HG03439 (cell line): ENCODE data around the gene YBX2.

Source experiments
- ATAC-seq: cut with Tn5 transposase; IDR thresholded peaks from one replicate; pipeline ENCODE4 v1.9.1; 2021; ENCODE audit warnings: mild to moderate bottlenecking, moderate library complexity; ENCODE audit not compliant: unreplicated experiment

The YBX2 gene

GRCh38 chr17:7323731-7324437, 29.4 kb upstream of the YBX2 start:
- no peak for ATAC-seq

GRCh38 chr17:7322520-7323194, 28.2 kb upstream of the YBX2 start:
- no peak for ATAC-seq

- no peak for ATAC-seq
Observed at GRCh38 chr17:7321466-7321865, 27.0 kb upstream of the YBX2 start.

GRCh38 chr17:7318121-7318860, 23.9 kb upstream of the YBX2 start:
- no peak for ATAC-seq

- ATAC-seq = no peak
Observed at GRCh38 chr17:7317161-7317803, 22.8 kb upstream of the YBX2 start.

GRCh38 chr17:7315570-7316235, 21.3 kb upstream of the YBX2 start:
- ATAC-seq = no peak

GRCh38 chr17:7314719-7315569, 20.5 kb upstream of the YBX2 start, which contains the start of gene GPS2:
TSS of gene GPS2 (minus strand) at chr17:7315360. CDS start at chr17:7315052, 308 bp downstream.
- ATAC-seq = peak; percentile 58

- no peak for ATAC-seq
Observed at GRCh38 chr17:7313890-7314718, 19.7 kb upstream of the YBX2 start.

GRCh38 chr17:7313088-7313889, 18.9 kb upstream of the YBX2 start:
- no peak for ATAC-seq

GRCh38 chr17:7312432-7313087, 18.1 kb upstream of the YBX2 start:
- ATAC-seq = no peak

GRCh38 chr17:7311110-7311705, 16.8 kb upstream of the YBX2 start:
- no peak for ATAC-seq

GRCh38 chr17:7309628-7310027, 15.2 kb upstream of the YBX2 start:
- ATAC-seq = no peak

GRCh38 chr17:7308625-7309433, 14.4 kb upstream of the YBX2 start:
- ATAC-seq = no peak

GRCh38 chr17:7307686-7308624, 13.5 kb upstream of the YBX2 start:
- no peak for ATAC-seq
